AG04450 (cell line): ENCODE measurements around the gene LRP11. TPM values are rescaled to one million over a fixed set of nuclear protein-coding genes. Genes with fewer than 3 reads are reported as not detected.

Source experiments
- CTCF ChIA-PET: fragments of 300-600, 350-600 bp; formaldehyde crosslinking; extraction: SDS; loops from one replicate; lab custom pipeline; 2022; ENCODE audit warnings: antibody characterized with exemption, inconsistent platforms; lab: Charles Lee
- POLR2A ChIA-PET: fragments of 350-600 bp; formaldehyde crosslinking; extraction: SDS; loops from one replicate; lab custom pipeline; 2021; ENCODE audit warnings: antibody characterized with exemption, inconsistent platforms; lab: Yijun Ruan, JAX
- DNase-seq: peaks from one replicate; pipeline ENCODE4 v3.0.0-alpha.2; 2011; ENCODE audit warnings: low read depth, low spot score
- H3K27ac ChIP-seq: one replicate; pipeline ENCODE4 v1.5.1; 2012; ENCODE audit warnings: low read depth, low read length, control low read depth
- H3K27me3 ChIP-seq: one replicate; pipeline ENCODE4 v1.6.0; 2012; ENCODE audit warnings: low read length; ENCODE audit not compliant: control insufficient read depth, insufficient read depth
- H3K4me3 ChIP-seq: 2 replicates; pipeline ENCODE4 v1.5.1; 2011; ENCODE audit warnings: mild to moderate bottlenecking, low read depth, low read length, control low read depth
- H3K9me3 ChIP-seq: 2 replicates; pipeline ENCODE4 v1.5.1; 2012; ENCODE audit warnings: low read length; ENCODE audit not compliant: control insufficient read depth, insufficient read depth
- polyA plus RNA-seq: library from polyadenylated mRNA; depleted of rRNA; stranded (reverse); fragments of >200 nt; gene quantifications from 2 replicates; pipeline ENCODE4 v1.2.3, GENCODE V29; 2011
- TF ChIP-seq, protein P1 (sequence below): IDR thresholded peaks from 2 replicates; pipeline ENCODE4 v1.5.1; 2011; ENCODE audit warnings: low read depth, low read length, control low read depth, inconsistent platforms

The LRP11 gene
- polyA plus RNA-seq, 1 experiment, result 71.0 TPM

GRCh38 chr6:149897855-149898744 is 33.9 kb upstream of the LRP11 start, which contains the start of gene RAET1E:
TSS of gene RAET1E (minus strand) at chr6:149898113. CDS start at chr6:149890901, 7,212 bp downstream.
- ChIA-PET CTCF (no interaction called here), POLR2A (no interaction called here)

DNA sequence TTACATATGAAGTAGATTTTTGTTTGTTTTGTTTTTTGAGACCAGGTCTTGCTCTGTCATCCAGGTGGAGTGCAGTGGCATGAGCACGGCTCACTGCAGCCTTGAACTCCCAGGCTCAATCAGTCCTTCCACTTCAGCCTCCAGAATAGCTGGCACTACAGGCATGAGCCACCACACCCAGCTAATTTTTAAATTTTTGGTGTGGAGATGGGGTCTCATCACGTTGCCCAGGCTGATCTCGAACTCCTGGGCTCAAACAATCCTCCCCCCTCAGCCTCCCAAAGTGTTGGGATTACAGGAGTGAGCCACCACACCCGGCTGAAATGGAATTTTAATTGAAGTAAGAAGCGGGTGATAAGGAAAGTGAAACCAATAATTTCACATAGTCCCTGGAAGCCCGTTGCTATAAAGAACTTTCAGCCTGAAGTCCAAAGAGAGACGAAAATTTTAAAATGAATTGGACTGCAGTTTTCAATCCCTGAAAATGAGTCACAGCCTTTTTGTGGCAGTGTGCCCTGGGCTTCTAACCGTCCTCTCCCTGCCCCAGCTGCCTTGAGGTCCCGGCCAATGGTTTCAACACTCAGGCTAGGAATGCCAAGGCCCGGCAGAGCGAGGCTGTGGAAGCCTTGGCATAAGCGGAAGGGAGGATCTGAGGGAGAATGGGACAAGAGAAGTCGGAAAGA is 33.0 kb upstream of the LRP11 start:
- no peaks in the 10 kb centered on the region for H3K27me3 ChIP-seq
- H3K27ac ChIP-seq, result peak overlapping the region; percentile 73
- DNase-seq, result peak; percentile 63
- H3K4me3 ChIP-seq, result peak overlapping the region; percentile 41
- ChIA-PET CTCF (interaction anchor here (1.1 kb wide), 1 partner anchor 61 kb away, joined by 4 read pairs; no protein-coding TSS in a partner anchor), POLR2A (no interaction called here)
- no peaks in the 10 kb centered on the region for H3K9me3 ChIP-seq
- TF ChIP-seq, protein P1, sequence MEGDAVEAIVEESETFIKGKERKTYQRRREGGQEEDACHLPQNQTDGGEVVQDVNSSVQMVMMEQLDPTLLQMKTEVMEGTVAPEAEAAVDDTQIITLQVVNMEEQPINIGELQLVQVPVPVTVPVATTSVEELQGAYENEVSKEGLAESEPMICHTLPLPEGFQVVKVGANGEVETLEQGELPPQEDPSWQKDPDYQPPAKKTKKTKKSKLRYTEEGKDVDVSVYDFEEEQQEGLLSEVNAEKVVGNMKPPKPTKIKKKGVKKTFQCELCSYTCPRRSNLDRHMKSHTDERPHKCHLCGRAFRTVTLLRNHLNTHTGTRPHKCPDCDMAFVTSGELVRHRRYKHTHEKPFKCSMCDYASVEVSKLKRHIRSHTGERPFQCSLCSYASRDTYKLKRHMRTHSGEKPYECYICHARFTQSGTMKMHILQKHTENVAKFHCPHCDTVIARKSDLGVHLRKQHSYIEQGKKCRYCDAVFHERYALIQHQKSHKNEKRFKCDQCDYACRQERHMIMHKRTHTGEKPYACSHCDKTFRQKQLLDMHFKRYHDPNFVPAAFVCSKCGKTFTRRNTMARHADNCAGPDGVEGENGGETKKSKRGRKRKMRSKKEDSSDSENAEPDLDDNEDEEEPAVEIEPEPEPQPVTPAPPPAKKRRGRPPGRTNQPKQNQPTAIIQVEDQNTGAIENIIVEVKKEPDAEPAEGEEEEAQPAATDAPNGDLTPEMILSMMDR, result no peak

More at GRCh38 chr6:149897855-149898744, 33.9 kb upstream of the LRP11 start, which contains the start of gene RAET1E:
- H3K27ac ChIP-seq, result peak within 1 kb of the TSS; percentile 73
- H3K27me3 ChIP-seq, result no peaks in the 10 kb centered on the region
- no peaks in the 10 kb centered on the region for H3K9me3 ChIP-seq
- no peak for DNase-seq
- peak within 1 kb of the TSS; percentile 41 for H3K4me3 ChIP-seq
- TF ChIP-seq, protein P1, result 0 out of 2 replicates have a peak, but pooled peaks have one; percentile 2

GRCh38 chr6:149896491-149896890 is 32.3 kb upstream of the LRP11 start:
- Histone ChIP-seq H3K9me3 (no peaks in the 10 kb centered on the region), H3K4me3 (no peak overlapping the region), H3K27ac (peak overlapping the region; percentile 73), H3K27me3 (no peaks in the 10 kb centered on the region)
- ChIA-PET CTCF (interaction anchor here (1.1 kb wide), 1 partner anchor 60 kb away, joined by 4 read pairs; no protein-coding TSS in a partner anchor), POLR2A (no interaction called here)
- DNase-seq, result no peak
- TF ChIP-seq, protein P1, result no peak

GRCh38 chr6:149895833-149896271 is 31.7 kb upstream of the LRP11 start:
- CTCF ChIA-PET, result interaction anchor here (0.5 to 1.1 kb wide), 2 partner anchors 59 to 348 kb away, joined by 3 to 4 read pairs; no protein-coding TSS in a partner anchor
- TF ChIP-seq, protein P1, result no peak
- POLR2A ChIA-PET, result no interaction called here
- Histone ChIP-seq H3K27ac (no peak overlapping the region), H3K4me3 (no peak overlapping the region), H3K9me3 (no peaks in the 10 kb centered on the region), H3K27me3 (no peaks in the 10 kb centered on the region)
- DNase-seq, result no peak
